Esophagus muscularis mucosa (tissue), 4 donors: ENCODE data around the gene MYB. TPM values are rescaled to one million over a fixed set of nuclear protein-coding genes. Genes with fewer than 3 reads are reported as not detected.

ENCODE experiments used
- DNase-seq: peaks from one replicate; pipeline ENCODE4 v3.0.0-alpha.2; 2017; ENCODE audit errors: extremely low spot score
- H3K27ac ChIP-seq, 4 donors: fragments of 200-600 bp; sonication (generic); replicated peaks in 1 of 4; 1 replicate in 3 of 4; 2 replicates in 1 of 4; pipeline ENCODE4 v1.5.1; 2016 to 2019; ENCODE audit warnings: mild to moderate bottlenecking in 1 of 4
- H3K27me3 ChIP-seq, 4 donors: fragments of 200-600 bp; sonication (generic); one replicate each; pipeline versions ENCODE4 v1.5.1 to v1.6.0; 2016 to 2019
- H3K36me3 ChIP-seq, 4 donors: fragments of 200-600 bp; sonication (generic); one replicate each; pipeline ENCODE4 v1.5.1; 2016 to 2019
- H3K4me1 ChIP-seq, 4 donors: fragments of 200-600 bp; sonication (generic); one replicate each; pipeline ENCODE4 v1.5.1; 2016 to 2019
- H3K4me3 ChIP-seq, 4 donors: fragments of 200-600 bp; sonication (generic); 1 replicate in 2 of 4; 2 replicates in 2 of 4; pipeline ENCODE4 v1.5.1; 2016 to 2019; ENCODE audit warnings: mild to moderate bottlenecking in 4 of 4, moderate library complexity in 1 of 4
- H3K9me3 ChIP-seq, 4 donors: fragments of 200-600 bp; sonication (generic); 1 replicate in 3 of 4; 2 replicates in 1 of 4; pipeline ENCODE4 v1.5.1; 2016 to 2019
- CTCF ChIP-seq, 3 experiments: fragments of 200-600 bp in 2 of 3; fragments of 450-650 bp in 1 of 3; sonication (generic) in 2 of 3; IDR thresholded peaks; one replicate each; pipeline ENCODE4 v1.5.1; 2017 to 2019; ENCODE audit warnings: antibody characterized with exemption in 3 of 3, mild to moderate bottlenecking in 2 of 3, moderate library complexity in 1 of 3
- EP300 ChIP-seq: sonication (generic); formaldehyde crosslinking; IDR thresholded peaks from one replicate; pipeline ENCODE4 v1.6.1; 2017; ENCODE audit warnings: antibody characterized with exemption
- POLR2A ChIP-seq: fragments of 450-650 bp; IDR thresholded peaks from one replicate; pipeline ENCODE4 v1.6.1; 2017; ENCODE audit warnings: antibody characterized with exemption, moderate library complexity, mild to moderate bottlenecking, low read depth
- POLR2AphosphoS5 ChIP-seq, 2 donors: sonication (generic); formaldehyde crosslinking; IDR thresholded peaks; one replicate each; pipeline ENCODE4 v1.6.1; 2017; ENCODE audit warnings: antibody characterized with exemption in 2 of 2
- WGBS: methylation state at CpG from one replicate; pipeline ENCODE4 v1.1.5; 2018; 5-methylcytosine and 5-hydroxymethylcytosine counted together
- intact Hi-C: fragments of 100-400 bp; cut with DNase I; formaldehyde crosslinking; loops from one replicate; pipeline ENCODE4 v1.15.1; 2023
- total RNA-seq, 4 donors: library from RNA; depleted of rRNA; stranded (reverse); fragments of >200 nt; gene quantifications; one replicate each; pipeline versions ENCODE4 v1.1.0 to v1.2.1, GENCODE V29; 2016

Gene MYB
- total RNA-seq, 4 donors from 2014 or later: 0.29 to 0.83 (median 0.50) TPM

GRCh38 chr6:135187372-135187771, 6.3 kb downstream of the MYB start:
- H3K27me3 ChIP-seq: peaks cover 4 to 81% (median 48%) of the 10 kb centered on the region in 4 donors
- 93% methylated on average over 4 of the region's 4 CpGs for WGBS

GRCh38 chr6:135188718-135189117, 7.6 kb downstream of the MYB start:
- Histone ChIP-seq H3K4me3 (no peak overlapping the region), H3K9me3 (no peaks in the 10 kb centered on the region), H3K36me3 (no peaks in the 10 kb centered on the region), H3K4me1 (peaks cover 1 to 4% (median 3%) of the 10 kb centered on the region in 4 donors), H3K27ac (no peak overlapping the region), H3K27me3 (peaks cover 2 to 68% (median 35%) of the 10 kb centered on the region in 4 donors)
- intact Hi-C loops: no loop called here
- 86% methylated on average over 2 of the region's 2 CpGs for WGBS
- no peak for TF ChIP-seq CTCF (IDR thresholded peaks at IDR 0.05)
- TF ChIP-seq POLR2A: no peak
- TF ChIP-seq EP300: no peak
- no peak for TF ChIP-seq POLR2AphosphoS5 (IDR thresholded peaks at IDR 0.05)
- no peak for DNase-seq

More at GRCh38 chr6:135187372-135187771, 6.3 kb downstream of the MYB start:
- peaks cover 15 to 17% (median 16%) of the 10 kb centered on the region in 4 donors for H3K4me1 ChIP-seq
- no peak for DNase-seq
- H3K4me3 ChIP-seq: no peak overlapping the region
- H3K9me3 ChIP-seq: no peaks in the 10 kb centered on the region
- no peak for TF ChIP-seq CTCF (IDR thresholded peaks at IDR 0.05)
- no peak for TF ChIP-seq POLR2AphosphoS5 (IDR thresholded peaks at IDR 0.05)
- no peak for TF ChIP-seq POLR2A
- TF ChIP-seq EP300: no peak
- H3K27ac ChIP-seq: no peak overlapping the region
- no peaks in the 10 kb centered on the region for H3K36me3 ChIP-seq
- intact Hi-C loops: no loop called here

- Histone ChIP-seq H3K9me3 (no peaks in the 10 kb centered on the region), H3K27ac (no peak overlapping the region), H3K4me1 (no peaks in the 10 kb centered on the region), H3K4me3 (no peak overlapping the region), H3K36me3 (no peaks in the 10 kb centered on the region), H3K27me3 (peaks cover 0 to 62% (median 28%) of the 10 kb centered on the region in 4 donors)
- intact Hi-C loops: no loop called here
- WGBS: 63% methylated on average over 1 of the region's 1 CpG
- no peak for TF ChIP-seq POLR2A
- no peak for TF ChIP-seq POLR2AphosphoS5 (IDR thresholded peaks at IDR 0.05)
- TF ChIP-seq EP300: no peak
- no peak for TF ChIP-seq CTCF (IDR thresholded peaks at IDR 0.05)
- DNase-seq: no peak
These were observed 8.2 kb downstream of the MYB start for GRCh38 chr6:135189344-135189743.

DNA sequence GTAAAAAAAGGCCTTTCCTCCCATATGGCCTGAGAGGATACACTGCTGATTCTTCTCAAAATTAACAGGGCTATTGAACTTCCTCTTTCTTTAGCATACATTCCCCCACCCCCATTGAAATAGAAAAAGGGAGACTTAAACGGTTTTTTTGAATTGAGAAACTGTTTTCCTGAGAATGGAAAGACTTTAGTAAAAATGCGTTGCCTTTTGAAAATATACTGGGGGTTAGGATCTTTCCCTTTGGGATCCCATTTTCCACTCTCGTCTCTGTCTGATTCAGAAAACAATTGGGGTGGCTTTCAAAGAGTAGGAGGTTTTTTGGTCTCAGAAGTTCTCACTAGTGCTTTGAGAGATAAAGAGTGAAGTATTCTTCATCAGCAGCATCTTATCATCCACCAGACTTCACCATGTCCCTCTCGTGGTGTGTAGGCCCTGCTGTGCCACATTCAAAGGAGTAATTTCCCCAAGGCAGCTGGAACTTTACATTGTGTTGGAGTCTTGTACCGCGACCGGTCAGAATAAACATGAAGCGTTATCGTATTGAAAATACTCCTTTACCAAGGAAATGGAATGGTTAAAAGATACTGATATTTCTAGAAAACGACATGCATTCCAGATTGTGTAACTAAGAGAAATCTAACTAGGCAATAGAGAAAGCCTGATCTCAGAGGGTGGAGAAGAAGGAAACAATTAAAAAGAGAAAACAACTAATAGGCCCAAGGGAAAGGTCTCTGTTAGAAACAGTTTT, 10.6 kb downstream of the MYB start:
- Histone ChIP-seq H3K9me3 (no peaks in the 10 kb centered on the region), H3K27me3 (peaks cover 0 to 38% (median 7%) of the 10 kb centered on the region in 4 donors), H3K36me3 (no peaks in the 10 kb centered on the region), H3K27ac (no peak overlapping the region), H3K4me1 (no peaks in the 10 kb centered on the region), H3K4me3 (no peak overlapping the region)
- 78% methylated on average over 10 of the region's 10 CpGs for WGBS
- intact Hi-C loops: no loop called here
- TF ChIP-seq CTCF (IDR thresholded peaks at IDR 0.05): no peak
- TF ChIP-seq EP300: no peak
- TF ChIP-seq POLR2AphosphoS5 (IDR thresholded peaks at IDR 0.05): no peak
- TF ChIP-seq POLR2A: no peak
- no peak for DNase-seq
